ENCODE measurements around the gene NLRP6. TPM values are rescaled to one million over a fixed set of nuclear protein-coding genes. Genes with fewer than 3 reads are reported as not detected.

The NLRP6 gene
- total RNA-seq, 4 donors from 2014 or later: 0.13 to 0.73 (median 0.28) TPM

DNA sequence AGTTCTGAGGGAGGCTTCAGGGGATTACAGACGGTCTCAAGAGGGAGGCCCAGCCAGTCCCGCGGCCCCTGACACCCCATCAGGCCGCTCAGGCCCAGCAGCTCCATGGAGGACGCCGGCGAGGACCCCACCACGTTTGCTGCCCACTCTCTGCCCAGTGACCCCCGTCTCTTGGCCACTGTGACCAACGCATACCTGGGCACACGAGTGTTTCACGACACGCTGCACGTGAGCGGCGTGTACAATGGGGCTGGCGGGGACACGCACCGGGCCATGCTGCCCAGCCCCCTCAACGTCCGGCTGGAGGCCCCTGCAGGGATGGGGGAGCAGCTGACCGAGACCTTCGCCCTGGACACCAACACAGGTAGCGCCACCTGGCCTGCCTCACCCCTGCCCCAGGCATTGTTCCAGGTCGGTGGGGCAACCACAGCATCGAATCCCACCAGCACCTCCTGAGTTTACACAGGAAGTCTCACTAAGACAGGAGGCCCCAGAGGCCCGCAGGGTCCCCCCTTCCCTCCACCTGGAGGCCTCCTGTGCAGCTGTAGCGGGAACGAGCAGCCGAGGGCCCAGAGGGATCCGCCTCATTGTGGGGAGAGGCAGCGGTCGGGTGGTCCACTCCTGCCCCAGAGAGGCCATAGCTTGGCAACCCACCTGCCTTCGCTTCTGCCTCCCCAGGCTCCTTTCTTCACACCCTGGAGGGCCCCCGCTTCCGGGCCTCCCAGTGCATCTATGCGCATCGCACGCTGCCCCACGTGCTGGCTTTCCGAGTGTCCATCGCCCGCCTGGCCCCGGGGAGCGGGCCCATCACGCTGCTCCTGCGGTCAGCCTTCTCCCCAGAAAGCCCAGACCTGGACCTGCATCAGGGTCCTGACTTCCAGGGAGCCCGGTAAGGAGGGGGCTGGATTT is 11.8 kb downstream of the NLRP6 start:
- Histone ChIP-seq H3K27me3 (no peaks in the 10 kb centered on the region), H3K9me3 (no peaks in the 10 kb centered on the region), H3K36me3 (no peaks in the 10 kb centered on the region), H3K4me3 (replicated peaks in 1 of 3) (peak overlapping the region in 1 of 3 donors; percentile 73), H3K4me1 (peaks cover 13 to 20% of the 10 kb centered on the region in 2 donors), H3K27ac (peak overlapping the region in 1 of 3 donors; percentile 28)
- intact Hi-C loops (cut with DNase I): loop anchor here (10.0 kb wide), 1 partner anchor 85 kb away; the partner anchor contains the start of genes BET1L and RIC8A
- WGBS, 2 donors: 87 to 88% methylated on average over 25 to 39 of the region's 48 CpGs
- peak; percentile 3 to 5 for DNase-seq
- TF ChIP-seq, protein P1, sequence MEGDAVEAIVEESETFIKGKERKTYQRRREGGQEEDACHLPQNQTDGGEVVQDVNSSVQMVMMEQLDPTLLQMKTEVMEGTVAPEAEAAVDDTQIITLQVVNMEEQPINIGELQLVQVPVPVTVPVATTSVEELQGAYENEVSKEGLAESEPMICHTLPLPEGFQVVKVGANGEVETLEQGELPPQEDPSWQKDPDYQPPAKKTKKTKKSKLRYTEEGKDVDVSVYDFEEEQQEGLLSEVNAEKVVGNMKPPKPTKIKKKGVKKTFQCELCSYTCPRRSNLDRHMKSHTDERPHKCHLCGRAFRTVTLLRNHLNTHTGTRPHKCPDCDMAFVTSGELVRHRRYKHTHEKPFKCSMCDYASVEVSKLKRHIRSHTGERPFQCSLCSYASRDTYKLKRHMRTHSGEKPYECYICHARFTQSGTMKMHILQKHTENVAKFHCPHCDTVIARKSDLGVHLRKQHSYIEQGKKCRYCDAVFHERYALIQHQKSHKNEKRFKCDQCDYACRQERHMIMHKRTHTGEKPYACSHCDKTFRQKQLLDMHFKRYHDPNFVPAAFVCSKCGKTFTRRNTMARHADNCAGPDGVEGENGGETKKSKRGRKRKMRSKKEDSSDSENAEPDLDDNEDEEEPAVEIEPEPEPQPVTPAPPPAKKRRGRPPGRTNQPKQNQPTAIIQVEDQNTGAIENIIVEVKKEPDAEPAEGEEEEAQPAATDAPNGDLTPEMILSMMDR (IDR thresholded peaks at IDR 0.05): no peak
- TF ChIP-seq POLR2A (IDR thresholded peaks at IDR 0.05): no peak

DNA sequence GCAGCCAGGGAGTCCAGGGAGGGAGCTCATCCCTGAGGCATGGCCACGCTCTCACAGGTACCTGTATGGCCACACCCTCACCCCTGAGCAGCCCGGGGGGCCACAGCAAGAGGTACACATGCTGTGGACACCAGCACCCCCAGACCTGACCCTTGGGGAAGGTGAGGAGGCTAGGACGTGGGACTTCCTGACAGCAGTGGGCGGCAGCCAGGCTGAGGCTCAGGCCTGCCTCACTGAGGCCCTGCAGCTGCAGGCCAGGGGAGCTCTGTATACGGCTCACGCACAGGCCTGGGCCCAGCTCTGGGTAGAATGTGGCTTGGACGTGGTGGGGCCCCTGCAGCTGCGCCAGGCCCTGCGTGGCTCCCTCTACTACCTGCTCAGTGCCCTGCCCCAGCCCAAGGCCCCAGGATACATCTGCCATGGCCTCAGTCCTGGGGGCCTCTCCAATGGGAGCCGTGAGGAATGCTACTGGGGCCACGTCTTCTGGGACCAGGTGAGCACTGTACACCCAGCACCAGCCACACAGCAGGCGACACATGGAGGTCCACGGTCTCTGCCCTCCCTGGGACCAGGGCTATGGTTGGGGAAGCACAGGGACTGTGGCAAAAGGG is 12.5 kb downstream of the NLRP6 start:
- peaks cover 13 to 20% of the 10 kb centered on the region in 2 donors for H3K4me1 ChIP-seq
- no peaks in the 10 kb centered on the region for H3K27me3 ChIP-seq
- peak in 1 of 2 donors; percentile 1 for DNase-seq
- H3K4me3 ChIP-seq (replicated peaks in 1 of 3): no peak overlapping the region
- H3K9me3 ChIP-seq: no peaks in the 10 kb centered on the region
- no peak overlapping the region for H3K27ac ChIP-seq
- TF ChIP-seq, protein P1 (IDR thresholded peaks at IDR 0.05): no peak
- TF ChIP-seq POLR2A (IDR thresholded peaks at IDR 0.05): no peak
- intact Hi-C loops (cut with DNase I): no loop called here
- WGBS, 2 donors: 80 to 94% methylated on average over 1 to 5 of the region's 13 CpGs
- no peaks in the 10 kb centered on the region for H3K36me3 ChIP-seq

DNA sequence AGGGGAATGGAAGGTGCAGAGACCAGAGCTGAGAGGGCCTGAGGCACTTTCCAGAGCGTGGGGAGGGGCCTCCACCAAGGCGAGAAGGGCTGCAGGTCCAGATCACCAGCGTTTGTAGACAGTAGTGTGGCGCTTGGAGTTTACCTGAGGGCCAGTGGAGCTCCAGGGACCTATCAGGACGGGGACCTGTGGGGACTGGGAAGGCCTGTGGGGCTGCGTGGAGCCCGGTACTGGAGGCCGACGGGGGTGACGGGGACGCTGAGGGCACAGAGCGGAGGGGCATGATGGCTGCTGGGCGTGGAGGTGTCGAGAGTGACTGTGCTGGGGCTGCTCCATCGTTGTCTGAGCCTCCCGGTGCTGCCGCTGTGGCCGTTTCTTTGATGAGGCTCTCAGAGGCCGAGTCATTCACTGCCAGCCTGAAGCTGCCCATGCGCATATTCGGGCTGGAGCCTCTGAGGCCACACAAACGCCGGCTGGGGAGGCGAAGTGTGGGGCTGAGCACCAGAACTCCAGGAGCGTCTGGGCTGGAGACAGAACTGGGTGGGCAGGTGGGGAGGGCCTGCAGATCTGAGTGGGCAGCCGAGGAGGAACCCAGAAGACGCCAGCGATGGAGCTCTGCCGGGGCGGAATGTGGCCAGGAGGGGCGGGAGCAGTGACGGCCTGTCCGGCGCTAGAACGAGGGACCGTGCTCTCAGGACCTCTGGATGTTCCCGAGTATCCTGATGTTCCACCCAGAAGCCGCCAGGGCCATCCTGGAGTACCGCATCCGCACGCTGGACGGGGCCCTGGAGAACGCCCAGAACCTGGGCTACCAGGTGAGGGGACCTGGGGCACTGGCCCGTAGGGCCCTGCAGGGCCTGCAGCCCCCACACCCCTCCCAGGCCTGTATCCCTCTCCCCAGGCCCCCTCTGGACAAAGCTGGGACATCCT is 13.3 kb downstream of the NLRP6 start:
- WGBS, 2 donors: 91 to 94% methylated on average over 39 of the region's 44 CpGs
- H3K36me3 ChIP-seq: no peaks in the 10 kb centered on the region
- no peaks in the 10 kb centered on the region for H3K9me3 ChIP-seq
- H3K4me3 ChIP-seq (replicated peaks in 1 of 3): no peak overlapping the region
- H3K27me3 ChIP-seq: no peaks in the 10 kb centered on the region
- intact Hi-C loops (cut with DNase I): no loop called here
- DNase-seq: no peak
- H3K4me1 ChIP-seq: peaks cover 13 to 20% of the 10 kb centered on the region in 2 donors
- TF ChIP-seq, protein P1 (IDR thresholded peaks at IDR 0.05): no peak
- no peak for TF ChIP-seq POLR2A (IDR thresholded peaks at IDR 0.05)
- no peak overlapping the region for H3K27ac ChIP-seq

DNA sequence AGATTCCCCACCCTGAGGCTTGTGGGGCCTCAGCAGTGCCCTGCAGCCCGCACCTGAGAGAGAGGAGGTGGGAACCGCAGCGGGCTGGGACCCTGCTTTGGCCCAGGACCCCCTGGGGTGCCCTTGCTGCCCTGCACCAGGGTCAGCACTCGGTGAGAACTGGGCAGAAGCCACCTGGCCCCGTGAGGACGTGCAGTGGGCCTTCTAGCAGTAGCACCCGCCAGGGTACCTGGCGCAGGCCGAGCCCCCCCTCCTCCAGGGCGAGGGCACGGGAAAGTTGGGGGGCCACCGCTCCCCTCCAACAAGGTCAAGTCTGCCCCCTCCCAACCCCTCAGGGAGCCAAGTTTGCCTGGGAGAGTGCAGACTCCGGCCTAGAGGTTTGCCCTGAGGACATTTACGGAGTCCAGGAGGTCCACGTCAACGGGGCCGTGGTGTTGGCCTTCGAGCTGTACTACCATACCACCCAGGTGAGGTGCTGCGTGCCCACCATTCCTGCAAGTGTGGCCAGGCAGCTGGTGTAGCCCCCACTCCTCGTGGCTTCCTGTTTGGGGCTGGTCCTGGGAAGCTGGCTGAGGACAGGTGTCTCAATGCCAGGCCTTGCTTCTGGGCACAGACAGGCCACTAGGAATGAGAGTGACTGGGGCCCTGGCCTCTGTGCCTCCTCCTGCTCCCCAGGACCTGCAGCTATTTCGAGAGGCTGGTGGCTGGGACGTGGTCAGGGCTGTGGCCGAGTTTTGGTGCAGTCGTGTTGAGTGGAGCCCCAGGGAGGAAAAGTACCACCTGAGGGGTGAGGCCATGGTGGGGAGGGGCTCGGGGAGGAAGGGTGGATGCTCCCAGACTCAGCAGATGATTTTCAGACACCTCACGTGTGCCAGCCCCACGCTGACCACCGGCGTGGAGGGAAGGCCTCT is 14.3 kb downstream of the NLRP6 start:
- intact Hi-C loops (cut with DNase I): no loop called here
- H3K27ac ChIP-seq: no peak overlapping the region
- no peak for DNase-seq
- H3K36me3 ChIP-seq: no peaks in the 10 kb centered on the region
- 94 to 100% methylated on average over 5 to 15 of the region's 29 CpGs for WGBS, 2 donors
- H3K4me1 ChIP-seq: peaks cover 13 to 17% of the 10 kb centered on the region in 2 donors
- no peaks in the 10 kb centered on the region for H3K9me3 ChIP-seq
- TF ChIP-seq, protein P1 (IDR thresholded peaks at IDR 0.05): no peak
- TF ChIP-seq POLR2A (IDR thresholded peaks at IDR 0.05): no peak
- no peak overlapping the region for H3K4me3 ChIP-seq (replicated peaks in 1 of 3)
- H3K27me3 ChIP-seq: no peaks in the 10 kb centered on the region
